Right lobe of liver (tissue), 4 donors: ENCODE data around the gene MUL1.

Experiments used
- CTCF ChIP-seq, 4 donors: fragments of 200-600 bp in 3 of 4; fragments of 450-650 bp in 1 of 4; IDR thresholded peaks; one replicate each; pipeline versions ENCODE4 v1.5.1 to v1.8.0; 2016 to 2022; ENCODE audit warnings: antibody characterized with exemption in 4 of 4, mild to moderate bottlenecking in 2 of 4
- POLR2A ChIP-seq: fragments of 450-650 bp; IDR thresholded peaks from one replicate; pipeline ENCODE4 v1.6.1; 2017; ENCODE audit warnings: antibody characterized with exemption, mild to moderate bottlenecking
- donor health status: DM: no; HTN: no; CAD: no.
- donor health status: DM: no; HTN: no; CAD: no.
- donor health status: DM: no; HTN: yes; CAD: no.

DNA sequence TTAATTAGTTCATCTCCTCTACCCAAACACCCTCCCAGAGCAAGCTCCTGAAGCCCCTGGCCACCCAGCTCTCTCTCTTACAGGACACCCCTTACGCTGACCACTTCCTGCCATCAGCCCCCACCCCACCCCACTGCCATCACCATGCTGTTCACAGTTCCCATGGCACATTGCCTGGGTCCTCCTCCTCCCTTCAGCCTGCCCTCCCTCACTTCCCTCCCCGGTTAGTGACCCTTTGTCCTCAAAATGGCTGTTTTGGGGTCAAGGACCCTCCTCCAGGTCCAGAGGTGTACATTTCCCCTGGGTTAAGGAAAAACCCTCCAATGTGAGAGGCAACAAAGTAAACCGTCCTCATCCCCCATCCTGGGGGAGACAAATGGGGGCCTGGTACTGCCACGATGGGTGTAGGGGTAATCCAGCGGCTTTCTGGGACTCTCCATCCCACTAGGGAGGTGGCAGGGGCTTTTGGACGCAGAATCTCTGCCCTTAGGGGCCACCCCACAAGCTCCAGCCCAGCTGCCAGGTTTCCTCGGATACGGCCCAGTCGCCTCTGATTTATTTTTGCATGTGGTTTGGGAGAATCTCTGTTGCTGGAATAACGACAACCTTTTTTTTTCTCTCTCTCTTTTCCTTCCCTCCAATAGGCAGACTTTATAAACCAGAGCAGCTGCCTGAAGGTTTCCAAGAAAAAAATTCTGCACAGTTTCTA lies 30.4 kb downstream of the MUL1 start:
- no peak for TF ChIP-seq CTCF (IDR thresholded peaks at IDR 0.05)
- no peak for TF ChIP-seq POLR2A
